Kasumi-1 (cell line): ENCODE measurements around the gene UNK.
"Not testable (repeated sequence)": the region's sequence is repeated elsewhere in the genome, so short reads cannot be mapped to it uniquely, and the experiment has no call there.

Experiments
- DNase-seq, 2 experiments: peaks; one replicate each; lab custom pipeline; 2025; lab: John Stamatoyannopoulos, UW

The UNK gene

DNA sequence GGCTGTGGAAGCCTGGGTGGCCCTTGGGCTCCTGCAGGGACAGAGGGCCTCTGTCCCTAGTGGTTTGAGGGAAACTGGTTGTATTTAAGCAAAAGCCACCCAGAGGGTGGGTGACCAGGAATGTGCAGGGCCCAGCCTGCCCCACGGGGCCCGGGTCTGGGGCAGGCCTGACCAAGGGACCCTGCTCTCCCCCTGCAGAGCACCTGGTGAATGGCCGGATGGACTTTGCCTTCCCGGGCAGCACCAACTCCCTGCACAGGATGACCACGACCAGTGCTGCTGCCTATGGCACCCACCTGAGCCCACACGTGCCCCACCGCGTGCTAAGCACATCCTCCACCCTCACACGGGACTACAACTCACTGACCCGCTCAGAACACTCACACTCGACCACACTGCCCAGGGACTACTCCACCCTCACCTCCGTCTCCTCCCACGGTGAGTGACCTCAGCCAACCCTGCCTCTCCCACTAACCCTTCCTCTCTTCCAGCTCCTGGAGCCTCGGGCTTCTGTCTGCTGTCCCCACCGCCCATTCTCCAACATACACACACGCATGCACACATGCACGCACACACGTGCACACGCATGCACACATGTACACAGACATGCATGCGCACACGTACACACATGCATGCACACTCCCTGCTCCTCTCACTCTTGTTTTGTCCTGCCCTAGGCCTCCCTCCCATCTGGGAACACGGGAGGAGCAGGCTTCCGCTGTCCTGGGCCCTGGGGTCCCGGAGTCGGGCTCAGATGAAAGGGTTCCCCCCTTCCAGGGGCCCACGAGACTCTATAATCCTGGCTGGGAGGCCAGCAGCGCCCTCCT is 30.0 kb upstream of the UNK start:
- no peak for DNase-seq

DNA sequence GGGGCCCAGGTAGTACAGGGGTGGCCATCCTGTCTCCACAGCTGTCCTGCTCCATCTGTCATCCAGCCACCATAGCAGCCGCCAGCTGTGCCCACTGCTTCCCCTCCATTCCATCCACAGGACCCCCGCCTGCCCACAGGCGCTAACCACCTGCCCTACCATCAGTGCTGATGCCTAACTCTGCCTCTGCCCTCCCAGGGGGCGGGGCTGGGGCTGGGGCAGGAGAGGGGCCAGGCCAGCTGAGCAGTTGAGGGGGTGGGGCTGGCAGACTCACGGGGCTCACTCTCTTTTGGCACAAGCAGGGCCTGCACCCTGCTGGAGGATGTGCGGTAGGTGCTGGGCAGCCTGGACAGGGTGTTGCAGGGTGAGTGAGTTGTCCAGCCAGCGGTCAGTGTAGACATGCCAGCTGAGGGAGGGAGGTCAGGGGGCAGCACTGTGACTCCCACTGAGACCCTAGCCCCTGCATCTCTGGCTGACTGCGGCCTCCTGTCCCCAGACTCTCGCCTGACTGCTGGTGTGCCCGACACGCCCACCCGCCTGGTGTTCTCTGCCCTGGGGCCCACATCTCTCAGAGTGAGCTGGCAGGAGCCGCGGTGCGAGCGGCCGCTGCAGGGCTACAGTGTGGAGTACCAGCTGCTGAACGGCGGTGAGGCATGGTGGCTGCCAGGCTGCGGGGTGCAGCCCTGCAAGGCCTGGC is 29.3 kb upstream of the UNK start:
- no peak for DNase-seq

DNA sequence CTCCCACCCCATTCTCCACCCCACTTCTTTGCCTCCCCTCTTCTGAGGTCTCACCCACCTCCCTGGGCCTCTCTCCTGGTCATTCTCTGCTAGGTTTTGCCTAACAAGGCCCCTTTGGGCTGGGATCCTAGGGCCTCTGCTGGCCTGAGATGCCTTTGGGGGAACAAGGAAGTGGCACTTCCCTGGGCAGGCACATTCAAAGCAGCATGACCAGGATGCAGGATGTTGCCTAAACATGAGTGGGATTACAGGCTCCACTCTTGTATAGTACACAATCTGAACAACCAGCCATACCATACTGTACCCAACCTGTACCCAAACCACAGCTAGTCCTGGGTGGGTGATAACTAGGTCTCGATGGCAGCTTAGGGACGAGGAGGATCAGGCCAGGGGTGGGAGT is 28.6 kb upstream of the UNK start:
- DNase-seq = no peak

DNA sequence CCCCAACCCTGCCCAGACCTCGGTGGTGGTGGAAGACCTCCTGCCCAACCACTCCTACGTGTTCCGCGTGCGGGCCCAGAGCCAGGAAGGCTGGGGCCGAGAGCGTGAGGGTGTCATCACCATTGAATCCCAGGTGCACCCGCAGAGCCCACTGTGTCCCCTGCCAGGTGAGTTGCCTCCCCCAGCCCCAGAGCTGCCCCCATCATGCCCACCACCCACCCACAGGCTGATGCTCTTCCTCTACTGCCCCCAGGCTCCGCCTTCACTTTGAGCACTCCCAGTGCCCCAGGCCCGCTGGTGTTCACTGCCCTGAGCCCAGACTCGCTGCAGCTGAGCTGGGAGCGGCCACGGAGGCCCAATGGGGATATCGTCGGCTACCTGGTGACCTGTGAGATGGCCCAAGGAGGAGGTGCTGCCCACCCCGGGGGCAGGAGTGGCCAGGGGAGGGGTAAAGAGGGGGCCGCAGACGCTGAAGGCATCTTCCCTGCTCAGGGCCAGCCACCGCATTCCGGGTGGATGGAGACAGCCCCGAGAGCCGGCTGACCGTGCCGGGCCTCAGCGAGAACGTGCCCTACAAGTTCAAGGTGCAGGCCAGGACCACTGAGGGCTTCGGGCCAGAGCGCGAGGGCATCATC is 28.0 kb upstream of the UNK start:
- DNase-seq = no peak

DNA sequence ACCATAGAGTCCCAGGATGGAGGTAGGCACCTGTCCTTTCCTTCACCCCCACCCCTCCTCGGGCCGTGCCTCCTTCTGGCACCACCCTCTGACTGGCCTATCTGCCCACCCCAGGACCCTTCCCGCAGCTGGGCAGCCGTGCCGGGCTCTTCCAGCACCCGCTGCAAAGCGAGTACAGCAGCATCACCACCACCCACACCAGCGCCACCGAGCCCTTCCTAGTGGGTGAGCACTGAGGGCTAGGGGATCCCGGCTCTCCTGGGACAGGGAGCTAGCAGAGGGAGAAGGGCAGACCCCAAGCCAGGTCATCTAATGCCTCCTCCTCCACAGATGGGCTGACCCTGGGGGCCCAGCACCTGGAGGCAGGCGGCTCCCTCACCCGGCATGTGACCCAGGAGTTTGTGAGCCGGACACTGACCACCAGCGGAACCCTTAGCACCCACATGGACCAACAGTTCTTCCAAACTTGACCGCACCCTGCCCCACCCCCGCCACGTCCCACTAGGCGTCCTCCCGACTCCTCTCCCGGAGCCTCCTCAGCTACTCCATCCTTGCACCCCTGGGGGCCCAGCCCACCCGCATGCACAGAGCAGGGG is 27.4 kb upstream of the UNK start:
- DNase-seq = no peak

DNA sequence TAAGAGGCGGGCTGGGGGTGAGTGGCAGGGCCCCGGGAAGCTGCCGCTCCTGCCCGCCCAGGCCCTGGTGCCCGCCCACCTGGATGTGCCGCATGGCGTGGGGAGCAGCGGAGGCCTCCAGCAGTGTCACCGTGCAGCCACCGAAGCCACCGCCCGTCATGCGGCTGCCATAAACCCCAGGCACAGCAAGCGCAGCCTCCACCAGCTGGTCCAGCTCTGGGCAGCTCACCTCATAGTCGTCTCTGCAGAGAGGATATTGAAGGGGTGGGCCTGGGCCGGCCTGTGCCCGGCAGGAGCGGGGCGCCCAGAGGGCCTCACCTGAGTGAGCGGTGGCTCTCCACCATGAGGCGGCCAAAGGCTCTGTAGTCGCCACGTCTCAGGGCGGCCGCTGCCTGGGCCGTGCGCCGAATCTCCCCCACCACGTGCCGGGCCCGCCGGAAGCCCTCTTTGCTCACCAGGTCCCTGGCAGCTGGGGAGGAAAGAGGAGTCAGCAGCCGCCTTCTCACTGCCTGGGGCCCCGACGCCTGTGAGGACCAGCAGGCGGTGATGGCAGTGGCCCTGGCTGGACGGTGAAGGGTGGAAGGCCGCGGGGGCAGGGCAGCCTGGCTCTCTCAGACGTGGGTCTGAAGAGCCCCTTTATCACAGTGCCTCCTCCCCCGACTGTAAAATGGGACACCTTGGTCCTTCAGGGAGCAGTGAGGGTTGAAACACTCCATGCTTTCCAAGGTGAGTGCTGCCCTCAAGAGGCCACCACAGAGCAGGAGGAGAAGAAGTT is 26.3 kb upstream of the UNK start:
- DNase-seq = peak; percentile 43 to 49

DNA sequence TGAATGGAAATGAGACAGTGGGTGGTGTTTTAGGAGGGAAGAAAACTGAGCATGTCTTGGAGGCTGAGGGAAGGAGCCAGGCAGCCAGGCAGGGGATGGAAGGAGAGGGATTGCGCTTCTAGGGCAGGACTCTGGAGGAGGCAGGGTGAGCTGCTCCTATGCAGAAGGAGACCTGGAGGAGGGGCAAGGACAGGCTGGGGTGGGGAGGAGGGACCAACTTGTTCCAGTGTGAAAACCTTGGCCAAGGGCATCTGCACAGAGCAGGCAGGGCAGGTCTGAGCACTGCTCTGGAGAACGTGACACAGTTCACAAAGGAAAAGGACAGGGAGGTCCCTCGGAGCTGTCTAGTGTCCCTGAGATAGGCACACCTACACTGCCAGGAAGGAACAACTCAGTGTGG is 25.1 kb upstream of the UNK start:
- DNase-seq = no peak

DNA sequence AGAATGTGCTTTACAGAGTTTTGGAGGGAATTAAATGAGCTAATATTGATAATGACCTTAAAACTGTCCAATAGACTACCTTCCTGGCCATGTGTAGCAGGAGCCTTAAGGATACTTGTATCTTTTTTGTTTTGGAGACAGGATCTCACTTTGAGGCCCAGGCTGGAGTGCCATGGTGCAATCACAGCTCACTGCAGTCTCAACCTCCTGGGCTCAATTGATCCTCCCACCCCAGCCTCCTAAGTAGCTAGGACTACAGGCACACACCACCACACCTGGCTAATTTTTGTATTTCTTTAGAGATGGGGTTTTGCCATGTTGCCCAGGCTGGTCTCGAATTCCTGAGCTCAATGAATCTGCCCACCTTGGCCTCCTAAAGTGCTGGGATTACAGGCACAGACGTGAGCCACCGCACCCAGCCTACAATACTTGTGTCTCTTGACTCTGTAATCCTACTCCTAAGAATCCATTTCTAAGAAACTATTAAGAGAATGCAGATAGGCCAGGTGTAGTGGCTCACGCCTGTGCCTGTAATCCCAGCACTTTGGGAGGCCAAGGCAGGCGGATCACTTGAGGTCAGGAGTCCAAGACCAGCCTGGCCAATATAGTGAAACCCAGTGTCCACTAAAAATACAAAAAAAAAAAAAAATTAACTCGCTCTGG is 24.5 kb upstream of the UNK start:
- DNase-seq = not testable (repeated sequence)

DNA sequence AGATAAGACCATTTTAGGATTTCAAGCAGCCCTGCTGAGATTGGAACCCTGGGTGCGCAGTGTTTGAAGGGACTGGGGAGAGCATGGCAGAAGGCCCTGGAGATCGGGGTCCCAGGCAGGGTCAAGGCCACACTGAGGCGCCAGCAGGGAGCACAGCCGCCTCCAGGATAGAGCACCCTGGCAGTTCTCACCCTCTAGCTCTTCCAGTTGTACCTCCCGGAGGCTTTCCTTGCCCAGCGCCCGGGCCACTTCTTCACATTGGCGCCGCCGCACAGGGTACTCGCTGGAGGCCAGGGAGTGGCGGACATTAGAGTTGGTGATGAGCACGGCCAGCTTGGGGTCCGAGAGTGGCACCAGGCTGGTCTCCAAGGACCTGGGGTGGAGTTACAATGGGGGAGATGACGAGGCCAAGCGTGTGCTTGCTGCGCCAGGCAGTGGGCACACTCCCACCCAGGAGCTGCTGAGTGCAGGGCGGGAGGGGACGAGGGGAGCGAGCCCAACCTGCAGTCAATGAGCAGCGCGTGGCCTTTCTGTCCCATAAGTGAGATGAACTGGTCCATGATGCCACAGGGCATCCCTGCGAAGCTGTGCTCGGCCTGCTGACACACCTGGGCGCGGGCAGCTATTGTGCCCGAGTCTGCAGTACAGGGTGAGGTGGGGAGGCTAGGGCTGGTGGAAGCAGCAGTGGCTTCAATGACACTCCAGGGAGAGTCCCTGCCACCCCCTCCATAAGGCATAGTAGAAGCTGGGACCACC is 21.9 kb upstream of the UNK start:
- DNase-seq = no peak

DNA sequence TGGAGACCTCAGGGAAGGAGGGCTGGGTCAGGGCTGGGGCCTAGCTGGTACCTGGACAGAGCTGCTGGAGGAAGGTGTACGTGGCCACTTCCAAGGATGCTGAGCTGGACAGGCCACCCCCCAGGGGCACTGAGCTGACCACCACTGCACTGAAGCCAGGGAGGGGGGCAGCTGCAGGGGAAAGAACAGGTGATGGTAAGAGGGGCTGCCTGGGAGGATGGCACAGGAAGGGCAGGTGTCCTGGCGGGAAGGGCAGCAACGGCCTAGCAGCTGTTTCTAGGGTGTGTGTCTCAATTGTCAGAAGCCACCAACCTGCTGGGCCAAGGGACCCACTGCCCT is 21.4 kb upstream of the UNK start:
- no peak for DNase-seq

DNA sequence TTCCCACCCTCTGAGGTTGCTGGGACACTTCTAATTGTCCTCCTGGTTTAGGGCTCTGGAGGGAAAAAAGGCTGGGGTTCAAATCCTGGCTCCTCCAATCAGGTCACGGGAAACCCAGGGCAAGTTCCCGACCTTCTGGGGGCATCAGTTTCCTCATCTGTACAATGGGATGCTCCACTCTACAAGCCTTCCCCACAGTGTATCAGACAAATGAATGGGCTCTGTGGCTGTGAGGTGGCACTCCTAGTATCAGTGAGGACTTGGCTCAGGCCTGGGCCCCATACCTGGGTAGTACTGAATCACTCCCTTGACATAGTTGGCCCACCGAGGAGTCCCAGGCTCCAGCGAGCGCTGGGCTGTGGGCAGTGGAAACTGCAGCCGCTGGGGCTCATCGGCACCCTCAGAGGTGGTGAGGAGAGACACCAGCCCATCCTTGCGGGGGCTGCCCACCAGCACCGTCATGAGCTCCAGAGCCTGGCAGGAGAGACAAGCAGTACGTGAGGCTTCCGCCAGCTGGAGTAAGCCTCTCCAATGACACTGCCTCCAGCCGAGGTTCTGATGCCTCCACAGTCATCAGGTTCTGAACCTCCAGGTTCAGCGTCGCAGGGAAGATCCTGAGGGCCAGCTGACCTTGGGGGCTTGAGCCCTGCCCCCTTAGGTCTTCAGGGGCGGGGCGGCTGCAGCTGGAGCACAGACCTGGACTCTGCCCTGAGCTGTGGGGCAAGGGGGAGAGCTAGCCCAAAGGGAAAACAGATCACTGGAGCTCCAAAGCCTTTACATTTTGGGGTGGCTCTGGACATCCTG is 20.8 kb upstream of the UNK start:
- peak in 1 of 2 experiments; percentile 35 for DNase-seq

DNA sequence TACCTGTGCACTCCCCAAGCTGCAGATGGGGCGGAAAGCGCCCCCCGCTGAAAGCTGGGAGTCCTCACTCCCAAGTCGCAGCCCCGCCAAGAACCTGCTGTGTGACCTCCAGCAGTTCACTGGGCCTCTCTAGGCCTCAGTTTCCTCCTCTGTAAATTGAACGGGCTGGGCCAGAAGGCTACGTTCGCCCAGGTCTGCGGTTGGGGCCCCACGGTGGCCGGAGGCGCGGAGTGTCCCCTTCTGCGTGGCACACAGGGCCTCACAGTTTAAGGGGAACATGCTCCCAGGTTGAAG is 20.2 kb upstream of the UNK start:
- no peak for DNase-seq

DNA sequence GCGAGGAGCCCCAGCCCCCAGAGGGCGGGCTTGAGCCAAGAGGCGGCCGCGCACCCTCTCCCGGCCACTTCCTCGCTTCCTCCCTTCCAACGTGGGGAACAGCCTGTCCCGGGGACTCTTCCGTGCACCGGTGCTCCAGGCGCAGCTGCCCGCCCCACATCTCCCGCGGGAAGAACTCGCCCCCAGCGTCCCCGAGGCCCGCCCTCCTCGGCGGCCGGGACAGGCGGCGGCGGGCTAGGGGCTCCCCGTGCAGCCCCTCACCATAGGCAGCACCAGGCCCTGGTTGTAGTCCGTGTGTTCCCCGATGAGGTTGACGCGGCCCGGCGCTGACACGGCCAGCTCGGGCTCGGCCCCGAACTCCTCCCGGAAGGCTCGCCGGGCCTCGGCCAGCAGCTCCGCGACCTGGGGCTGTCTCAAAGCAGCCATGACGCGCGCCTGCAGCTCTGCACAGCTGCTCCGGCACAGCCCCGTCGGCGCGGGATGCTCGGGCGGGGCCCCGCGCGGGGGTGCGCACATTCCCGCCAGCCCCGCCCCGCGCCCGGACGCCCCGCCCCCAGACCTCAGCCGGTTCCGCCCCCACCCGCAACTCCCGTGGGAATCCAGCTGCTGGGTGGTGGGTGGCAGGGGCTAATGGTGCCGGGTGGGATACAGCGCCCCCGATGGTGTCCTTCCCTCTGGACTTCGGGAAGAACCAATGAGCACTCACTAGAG is 19.7 kb upstream of the UNK start, which contains the start of gene GALK1:
Gene GALK1, minus strand, starts transcription at position 482 of the 711 bp plus-strand sequence. Its CDS starts 56 bp downstream, at position 426.
- peak; percentile 81 to 82 for DNase-seq

DNA sequence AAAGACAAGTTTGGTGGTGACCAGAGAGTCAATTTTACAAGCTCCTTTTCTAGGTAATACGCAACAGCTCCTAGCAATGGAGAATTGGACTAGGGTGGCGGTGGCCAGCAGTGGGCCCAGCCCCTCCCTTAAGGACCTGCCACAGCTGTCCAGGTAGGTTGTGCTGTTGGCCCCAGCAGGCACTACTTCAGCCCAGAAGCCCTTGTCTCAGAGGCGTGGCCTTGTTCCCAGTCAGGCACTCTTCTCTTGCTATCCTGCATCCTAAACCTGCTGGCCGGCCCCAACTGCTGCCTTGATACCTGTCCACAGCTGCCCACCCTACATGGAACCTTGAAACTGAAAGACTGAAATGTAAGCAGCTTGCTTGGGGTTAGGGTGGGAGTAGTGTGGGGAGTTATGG is 18.6 kb upstream of the UNK start:
- DNase-seq = no peak

DNA sequence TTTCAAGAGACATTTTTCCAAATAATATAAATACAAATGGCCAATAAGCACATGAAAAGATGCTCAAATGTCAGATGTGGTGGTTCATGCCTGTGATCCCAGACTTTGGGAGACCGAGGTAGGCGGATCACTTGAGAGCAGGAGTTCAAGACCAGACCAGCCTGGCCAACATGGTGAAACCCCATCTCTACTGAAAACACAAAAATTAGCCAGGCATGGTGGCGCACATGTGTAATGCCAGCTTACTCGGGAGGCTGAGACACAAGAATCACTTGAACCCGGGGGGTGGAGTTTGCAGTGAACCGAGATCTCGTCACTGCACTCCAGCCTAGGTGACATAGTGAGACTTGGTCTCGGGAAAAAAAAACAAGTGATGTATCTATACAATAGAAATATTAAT is 16.7 kb upstream of the UNK start:
- no peak for DNase-seq

DNA sequence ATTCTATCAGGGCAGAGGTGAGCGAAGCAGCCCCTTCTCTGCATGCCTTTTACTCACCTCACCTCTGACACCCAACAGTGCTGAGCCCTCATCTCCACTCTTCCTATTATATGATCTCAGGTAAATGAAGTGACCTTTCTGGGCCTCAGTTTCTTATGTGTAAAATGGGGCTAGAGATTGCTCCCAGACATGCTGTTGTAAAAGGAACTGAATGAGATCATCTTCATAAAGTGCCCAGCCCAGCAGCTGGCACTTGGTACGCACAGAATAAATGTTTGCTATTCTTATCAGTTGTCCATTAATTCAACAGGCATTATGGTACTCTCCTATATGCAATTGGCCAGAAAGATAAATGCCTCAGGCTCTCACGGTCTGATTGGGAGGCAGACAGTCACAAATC is 15.1 kb upstream of the UNK start:
- no peak for DNase-seq

DNA sequence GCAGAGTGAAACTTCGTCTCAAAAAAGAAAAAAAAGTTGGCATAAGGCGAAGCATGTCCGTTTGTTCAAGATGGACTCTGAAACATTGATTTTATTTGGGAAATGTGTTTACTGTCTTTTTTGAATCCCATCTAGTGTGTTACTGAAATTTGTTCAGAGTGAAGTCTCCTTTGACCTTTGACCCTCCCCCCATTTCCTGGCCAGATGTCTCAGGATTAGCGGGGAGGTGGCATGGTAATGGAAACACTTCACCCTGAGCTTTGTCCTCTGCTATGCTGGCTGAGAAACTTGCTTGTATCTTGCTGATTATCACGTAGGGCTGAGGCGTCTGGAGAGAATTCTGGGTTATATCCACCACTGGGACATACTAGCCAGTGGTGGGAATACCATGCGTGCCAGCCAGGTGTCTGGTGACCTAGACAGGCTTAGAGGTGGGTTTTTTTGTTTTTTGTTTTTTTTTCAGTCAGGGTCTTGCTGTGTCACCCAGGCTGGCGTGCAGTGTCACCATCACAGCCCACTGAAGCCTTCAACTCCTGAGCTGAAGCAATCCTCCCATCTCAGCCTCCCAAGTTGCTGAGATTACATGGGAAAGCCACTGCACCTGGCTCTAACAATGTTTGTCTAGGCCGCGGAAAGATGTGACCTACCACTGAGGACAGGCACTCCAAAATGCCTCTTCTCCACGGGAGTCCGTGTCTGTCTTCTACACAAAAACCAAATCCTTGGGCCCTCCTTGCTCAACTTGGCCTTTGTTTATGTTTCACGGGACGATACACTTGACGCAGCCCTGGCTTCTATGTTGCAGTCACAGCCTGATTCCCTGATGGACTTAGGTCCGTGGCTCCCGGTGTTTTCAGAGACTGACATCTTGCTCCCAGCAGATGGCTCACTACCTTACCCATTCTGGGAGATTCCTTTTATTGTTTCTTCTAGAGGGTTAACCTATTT is 13.0 kb upstream of the UNK start:
- peak in 1 of 2 experiments; percentile 32 for DNase-seq

DNA sequence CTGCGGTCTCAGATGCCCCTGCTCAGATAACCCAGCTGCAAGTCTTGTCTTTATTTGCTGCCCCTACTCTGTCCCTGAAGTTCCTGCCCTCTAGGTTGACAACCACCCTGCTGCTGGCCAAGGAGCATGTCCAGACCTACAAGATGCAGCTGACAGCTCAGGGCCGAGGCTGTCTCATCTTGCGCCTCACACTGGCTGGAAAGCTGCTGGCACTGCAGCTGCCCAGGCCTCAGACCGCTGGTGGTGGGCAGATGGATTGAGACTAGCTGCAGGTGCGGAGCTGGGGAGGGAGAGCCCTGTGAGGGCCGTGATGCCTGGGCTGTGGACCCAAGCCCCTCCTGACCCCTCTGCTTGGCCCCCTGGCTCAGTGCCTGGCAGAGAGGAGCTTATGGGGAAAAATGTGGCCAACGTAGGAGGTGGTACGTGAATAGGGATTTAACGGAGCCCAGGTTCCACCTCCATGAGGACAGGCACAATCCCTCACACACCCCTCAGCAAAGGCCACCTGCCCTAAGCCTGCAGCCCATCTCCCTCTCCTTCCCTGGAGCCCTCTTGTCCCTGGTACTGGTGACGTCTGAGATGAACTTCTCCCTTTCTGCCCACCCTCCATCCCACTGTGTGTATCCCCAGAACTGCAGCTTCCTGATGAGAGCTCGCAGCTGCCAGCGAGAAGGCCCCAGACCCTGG is 11.3 kb upstream of the UNK start:
- DNase-seq = no peak
